HG03469 (cell line): ENCODE data around the gene DGKE.

Experiments
- ATAC-seq: cut with Tn5 transposase; IDR thresholded peaks from one replicate; pipeline ENCODE4 v1.9.1; 2021; ENCODE audit warnings: mild to moderate bottlenecking, moderate library complexity, moderate number of reproducible peaks; ENCODE audit not compliant: unreplicated experiment

Gene DGKE

GRCh38 chr17:56833809-56834379 is at the start of gene DGKE, which contains the start of gene C17orf67:
Gene DGKE (plus strand): TSS chr17:56834151. CDS start chr17:56834796, 645 bp downstream.
Gene C17orf67 (minus strand): TSS chr17:56833920. CDS start chr17:56815810, 18,110 bp downstream.
- ATAC-seq: peak; percentile 35

- no peak for ATAC-seq
Observed at GRCh38 chr17:56785405-56785804, 48.5 kb upstream of the DGKE start.

- no peak for ATAC-seq
Observed at GRCh38 chr17:56785997-56786680, 47.8 kb upstream of the DGKE start.

GRCh38 chr17:56786989-56787482 is 46.9 kb upstream of the DGKE start:
- peak; percentile 68 for ATAC-seq

- ATAC-seq: no peak
Observed at GRCh38 chr17:56792267-56792666, 41.7 kb upstream of the DGKE start.

- ATAC-seq: no peak
Observed at GRCh38 chr17:56793531-56793930, 40.4 kb upstream of the DGKE start.

GRCh38 chr17:56793957-56794356 is 40.0 kb upstream of the DGKE start:
- ATAC-seq: no peak

- no peak for ATAC-seq
Observed at GRCh38 chr17:56795221-56795865, 38.6 kb upstream of the DGKE start.

- ATAC-seq: no peak
Observed at GRCh38 chr17:56796536-56796935, 37.4 kb upstream of the DGKE start.

GRCh38 chr17:56798916-56799315 is 35.0 kb upstream of the DGKE start:
- ATAC-seq: no peak

GRCh38 chr17:56801459-56802178 is 32.3 kb upstream of the DGKE start:
- ATAC-seq: no peak

GRCh38 chr17:56803071-56803470 is 30.9 kb upstream of the DGKE start:
- no peak for ATAC-seq

- no peak for ATAC-seq
Observed at GRCh38 chr17:56804454-56804853, 29.5 kb upstream of the DGKE start.

GRCh38 chr17:56806949-56807348 is 27.0 kb upstream of the DGKE start:
- ATAC-seq: no peak

- no peak for ATAC-seq
Observed at GRCh38 chr17:56807723-56808122, 26.2 kb upstream of the DGKE start.

GRCh38 chr17:56808503-56808902 is 25.4 kb upstream of the DGKE start:
- ATAC-seq: no peak

- no peak for ATAC-seq
Observed at GRCh38 chr17:56809106-56809819, 24.7 kb upstream of the DGKE start.

GRCh38 chr17:56809820-56810179 is 24.2 kb upstream of the DGKE start:
- no peak for ATAC-seq

GRCh38 chr17:56810343-56810742 is 23.6 kb upstream of the DGKE start:
- no peak for ATAC-seq

GRCh38 chr17:56810891-56811775 is 22.8 kb upstream of the DGKE start:
- ATAC-seq: no peak
